ENCODE results near the gene OR5K3.
A peak's percentile ranks its signal among the peaks of the same experiment; 100 is the strongest.
"Not testable (repeated sequence)": the region's sequence is repeated elsewhere in the genome, so short reads cannot be mapped to it uniquely, and the experiment has no call there.

OR5K3 gene

GRCh38 chr3:98371186-98371585 lies 19.3 kb upstream of the OR5K3 start:
- Histone ChIP-seq H3K27ac (ENCODE audit: low read depth, low read length) (no peak overlapping the region), H3K27me3 (ENCODE audit: control insufficient read depth, insufficient read depth, low read length) (no peaks in the 10 kb centered on the region), H3K4me3 (ENCODE audit: low read depth, low read length) (no peak overlapping the region), H3K9ac (ENCODE audit: low read depth, low read length) (no peak overlapping the region), H3K4me1 (ENCODE audit: control insufficient read depth, insufficient read depth, low read length) (no peaks in the 10 kb centered on the region), H3K36me3 (ENCODE audit: control insufficient read depth, insufficient read depth, low read length) (no peaks in the 10 kb centered on the region), H3K9me3 (ENCODE audit: control insufficient read depth, insufficient read depth, low read length) (no peaks in the 10 kb centered on the region)

GRCh38 chr3:98371853-98372252 lies 18.6 kb upstream of the OR5K3 start:
- no peak overlapping the region for H3K9ac ChIP-seq (ENCODE audit: low read depth, low read length)
- no peaks in the 10 kb centered on the region for H3K9me3 ChIP-seq (ENCODE audit: control insufficient read depth, insufficient read depth, low read length)
- H3K27me3 ChIP-seq (ENCODE audit: control insufficient read depth, insufficient read depth, low read length): no peaks in the 10 kb centered on the region
- no peak overlapping the region for H3K4me3 ChIP-seq (ENCODE audit: low read depth, low read length)
- no peak overlapping the region for H3K27ac ChIP-seq (ENCODE audit: low read depth, low read length)
- no peaks in the 10 kb centered on the region for H3K4me1 ChIP-seq (ENCODE audit: control insufficient read depth, insufficient read depth, low read length)
- H3K36me3 ChIP-seq (ENCODE audit: control insufficient read depth, insufficient read depth, low read length): no peaks in the 10 kb centered on the region

GRCh38 chr3:98372445-98372844 lies 18.0 kb upstream of the OR5K3 start:
- Histone ChIP-seq H3K36me3 (ENCODE audit: control insufficient read depth, insufficient read depth, low read length) (no peaks in the 10 kb centered on the region), H3K9ac (ENCODE audit: low read depth, low read length) (no peak overlapping the region), H3K4me3 (ENCODE audit: low read depth, low read length) (no peak overlapping the region), H3K9me3 (ENCODE audit: control insufficient read depth, insufficient read depth, low read length) (no peaks in the 10 kb centered on the region), H3K27me3 (ENCODE audit: control insufficient read depth, insufficient read depth, low read length) (no peaks in the 10 kb centered on the region), H3K4me1 (ENCODE audit: control insufficient read depth, insufficient read depth, low read length) (no peaks in the 10 kb centered on the region), H3K27ac (ENCODE audit: low read depth, low read length) (no peak overlapping the region)

GRCh38 chr3:98376631-98377030 lies 13.8 kb upstream of the OR5K3 start:
- Histone ChIP-seq H3K27ac (ENCODE audit: low read depth, low read length) (no peak overlapping the region), H3K27me3 (ENCODE audit: control insufficient read depth, insufficient read depth, low read length) (no peaks in the 10 kb centered on the region), H3K36me3 (ENCODE audit: control insufficient read depth, insufficient read depth, low read length) (no peaks in the 10 kb centered on the region), H3K9ac (ENCODE audit: low read depth, low read length) (no peak overlapping the region), H3K4me1 (ENCODE audit: control insufficient read depth, insufficient read depth, low read length) (no peaks in the 10 kb centered on the region), H3K4me3 (ENCODE audit: low read depth, low read length) (no peak overlapping the region), H3K9me3 (ENCODE audit: control insufficient read depth, insufficient read depth, low read length) (no peaks in the 10 kb centered on the region)

- H3K27ac ChIP-seq (ENCODE audit: low read depth, low read length): no peak overlapping the region
- H3K36me3 ChIP-seq (ENCODE audit: control insufficient read depth, insufficient read depth, low read length): no peaks in the 10 kb centered on the region
- H3K27me3 ChIP-seq (ENCODE audit: control insufficient read depth, insufficient read depth, low read length): no peaks in the 10 kb centered on the region
- no peaks in the 10 kb centered on the region for H3K4me1 ChIP-seq (ENCODE audit: control insufficient read depth, insufficient read depth, low read length)
- no peak overlapping the region for H3K9ac ChIP-seq (ENCODE audit: low read depth, low read length)
- no peaks in the 10 kb centered on the region for H3K9me3 ChIP-seq (ENCODE audit: control insufficient read depth, insufficient read depth, low read length)
- H3K4me3 ChIP-seq (ENCODE audit: low read depth, low read length): no peak overlapping the region
Observed at GRCh38 chr3:98388147-98388546, 2.3 kb upstream of the OR5K3 start.

- no peak overlapping the region for H3K9ac ChIP-seq (ENCODE audit: low read depth, low read length)
- no peaks in the 10 kb centered on the region for H3K27me3 ChIP-seq (ENCODE audit: control insufficient read depth, insufficient read depth, low read length)
- peaks cover 26% of the 10 kb centered on the region for H3K9me3 ChIP-seq (ENCODE audit: control insufficient read depth, insufficient read depth, low read length)
Observed at GRCh38 chr3:98395101-98395500, 4.6 kb downstream of the OR5K3 start.

GRCh38 chr3:98396482-98396881 lies 6.0 kb downstream of the OR5K3 start:
- Histone ChIP-seq H3K9me3 (ENCODE audit: control insufficient read depth, insufficient read depth, low read length) (peaks cover 35% of the 10 kb centered on the region), H3K27ac (ENCODE audit: low read depth, low read length) (peak overlapping the region; percentile 55)
- not testable (repeated sequence) for H3K4me3 ChIP-seq (ENCODE audit: low read depth, low read length); H3K4me1 ChIP-seq (ENCODE audit: control insufficient read depth, insufficient read depth, low read length); H3K27me3 ChIP-seq (ENCODE audit: control insufficient read depth, insufficient read depth, low read length); H3K9ac ChIP-seq (ENCODE audit: low read depth, low read length); H3K36me3 ChIP-seq (ENCODE audit: control insufficient read depth, insufficient read depth, low read length)

More at GRCh38 chr3:98395101-98395500, 4.6 kb downstream of the OR5K3 start:
- no peaks in the 10 kb centered on the region for H3K36me3 ChIP-seq (ENCODE audit: control insufficient read depth, insufficient read depth, low read length)
- H3K27ac ChIP-seq (ENCODE audit: low read depth, low read length): no peak overlapping the region
- H3K4me1 ChIP-seq (ENCODE audit: control insufficient read depth, insufficient read depth, low read length): peaks cover 2% of the 10 kb centered on the region; the same call in 1 of the 2 replicates
- H3K4me3 ChIP-seq (ENCODE audit: low read depth, low read length): no peak overlapping the region

GRCh38 chr3:98398513-98398912 lies 8.0 kb downstream of the OR5K3 start:
- H3K9ac ChIP-seq (ENCODE audit: low read depth, low read length): no peak overlapping the region
- peaks cover 44% of the 10 kb centered on the region for H3K9me3 ChIP-seq (ENCODE audit: control insufficient read depth, insufficient read depth, low read length)
- peaks cover 2% of the 10 kb centered on the region; the same call in 1 of the 2 replicates for H3K4me1 ChIP-seq (ENCODE audit: control insufficient read depth, insufficient read depth, low read length)
- no peaks in the 10 kb centered on the region for H3K36me3 ChIP-seq (ENCODE audit: control insufficient read depth, insufficient read depth, low read length)
- H3K27ac ChIP-seq (ENCODE audit: low read depth, low read length): no peak overlapping the region
- no peaks in the 10 kb centered on the region for H3K27me3 ChIP-seq (ENCODE audit: control insufficient read depth, insufficient read depth, low read length)
- no peak overlapping the region for H3K4me3 ChIP-seq (ENCODE audit: low read depth, low read length)

- H3K4me1 ChIP-seq (ENCODE audit: control insufficient read depth, insufficient read depth, low read length): no peaks in the 10 kb centered on the region
- peaks cover 66% of the 10 kb centered on the region for H3K9me3 ChIP-seq (ENCODE audit: control insufficient read depth, insufficient read depth, low read length)
- H3K4me3 ChIP-seq (ENCODE audit: low read depth, low read length): no peak overlapping the region
- no peaks in the 10 kb centered on the region for H3K36me3 ChIP-seq (ENCODE audit: control insufficient read depth, insufficient read depth, low read length)
- H3K9ac ChIP-seq (ENCODE audit: low read depth, low read length): no peak overlapping the region
- no peak overlapping the region for H3K27ac ChIP-seq (ENCODE audit: low read depth, low read length)
- H3K27me3 ChIP-seq (ENCODE audit: control insufficient read depth, insufficient read depth, low read length): no peaks in the 10 kb centered on the region
Observed at GRCh38 chr3:98402507-98402906, 12.0 kb downstream of the OR5K3 start.

GRCh38 chr3:98404010-98404409 lies 13.5 kb downstream of the OR5K3 start:
- no peaks in the 10 kb centered on the region for H3K36me3 ChIP-seq (ENCODE audit: control insufficient read depth, insufficient read depth, low read length)
- peaks cover 52% of the 10 kb centered on the region for H3K9me3 ChIP-seq (ENCODE audit: control insufficient read depth, insufficient read depth, low read length)
- no peaks in the 10 kb centered on the region for H3K27me3 ChIP-seq (ENCODE audit: control insufficient read depth, insufficient read depth, low read length)
- H3K4me1 ChIP-seq (ENCODE audit: control insufficient read depth, insufficient read depth, low read length): no peaks in the 10 kb centered on the region
- H3K4me3 ChIP-seq (ENCODE audit: low read depth, low read length): no peak overlapping the region
- H3K9ac ChIP-seq (ENCODE audit: low read depth, low read length): no peak overlapping the region
- H3K27ac ChIP-seq (ENCODE audit: low read depth, low read length): no peak overlapping the region

- H3K9ac ChIP-seq (ENCODE audit: low read depth, low read length): no peak overlapping the region
- H3K4me1 ChIP-seq (ENCODE audit: control insufficient read depth, insufficient read depth, low read length): no peaks in the 10 kb centered on the region
- H3K27me3 ChIP-seq (ENCODE audit: control insufficient read depth, insufficient read depth, low read length): no peaks in the 10 kb centered on the region
- H3K9me3 ChIP-seq (ENCODE audit: control insufficient read depth, insufficient read depth, low read length): peaks cover 34% of the 10 kb centered on the region
- no peak overlapping the region for H3K27ac ChIP-seq (ENCODE audit: low read depth, low read length)
- H3K4me3 ChIP-seq (ENCODE audit: low read depth, low read length): no peak overlapping the region
- H3K36me3 ChIP-seq (ENCODE audit: control insufficient read depth, insufficient read depth, low read length): no peaks in the 10 kb centered on the region
Observed at GRCh38 chr3:98406034-98406433, 15.6 kb downstream of the OR5K3 start.

GRCh38 chr3:98432575-98432974 lies 42.1 kb downstream of the OR5K3 start:
- Histone ChIP-seq H3K9me3 (ENCODE audit: control insufficient read depth, insufficient read depth, low read length) (peaks cover 3% of the 10 kb centered on the region), H3K4me1 (ENCODE audit: control insufficient read depth, insufficient read depth, low read length) (no peaks in the 10 kb centered on the region), H3K27ac (ENCODE audit: low read depth, low read length) (no peak overlapping the region), H3K4me3 (ENCODE audit: low read depth, low read length) (no peak overlapping the region), H3K27me3 (ENCODE audit: control insufficient read depth, insufficient read depth, low read length) (no peaks in the 10 kb centered on the region), H3K36me3 (ENCODE audit: control insufficient read depth, insufficient read depth, low read length) (no peaks in the 10 kb centered on the region), H3K9ac (ENCODE audit: low read depth, low read length) (no peak overlapping the region)

All from HUES48 (cell line).